EL (cell line): ENCODE measurements around the gene EPG5.
"Not testable (repeated sequence)": the region's sequence is repeated elsewhere in the genome, so short reads cannot be mapped to it uniquely, and the experiment has no call there.

Experiments
- DNase-seq: peaks from one replicate; pipeline ENCODE4 v3.0.0-alpha.2; 2016

EPG5 gene

DNA sequence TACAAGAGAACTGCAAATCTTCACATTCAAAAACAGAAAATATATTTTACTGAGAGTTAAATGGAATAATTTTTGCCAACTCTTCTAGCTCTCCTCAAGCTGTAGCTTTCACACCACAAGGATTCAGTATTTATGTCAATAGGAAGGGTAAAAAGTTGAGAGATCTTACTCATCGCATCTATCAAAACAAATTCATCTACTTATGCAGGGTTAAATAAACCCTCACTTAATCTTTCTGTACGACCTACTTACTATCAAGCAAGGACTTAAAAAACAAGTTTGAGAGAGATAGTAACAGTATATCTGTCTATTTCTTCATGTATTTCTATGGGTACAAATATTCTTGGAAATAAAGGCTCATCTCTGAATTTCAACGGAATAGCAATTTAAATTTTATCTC, 106.2 kb downstream of the EPG5 start:
- DNase-seq, result no peak

GRCh38 chr18:45860492-45860891, 106.6 kb downstream of the EPG5 start:
- no peak for DNase-seq

DNA sequence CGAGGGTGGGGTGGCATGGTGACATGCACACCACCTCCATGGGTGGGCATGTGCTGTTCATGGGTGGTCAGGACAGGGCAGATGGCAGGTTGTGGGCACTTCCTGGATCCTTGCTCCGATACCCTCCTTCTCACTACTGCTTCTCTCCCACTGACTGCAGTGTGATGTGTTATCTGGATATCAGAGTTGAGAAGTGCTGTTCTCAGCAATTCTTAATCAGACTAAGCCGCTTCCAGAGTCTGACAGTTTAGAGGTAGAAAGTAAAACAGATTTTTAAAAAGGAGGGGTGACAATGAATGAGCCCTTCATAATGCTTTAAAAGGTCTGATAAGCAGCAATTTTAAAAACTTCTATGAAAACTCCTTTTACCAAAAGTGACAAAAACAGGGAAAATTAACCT, 107.8 kb downstream of the EPG5 start:
- no peak for DNase-seq

DNA sequence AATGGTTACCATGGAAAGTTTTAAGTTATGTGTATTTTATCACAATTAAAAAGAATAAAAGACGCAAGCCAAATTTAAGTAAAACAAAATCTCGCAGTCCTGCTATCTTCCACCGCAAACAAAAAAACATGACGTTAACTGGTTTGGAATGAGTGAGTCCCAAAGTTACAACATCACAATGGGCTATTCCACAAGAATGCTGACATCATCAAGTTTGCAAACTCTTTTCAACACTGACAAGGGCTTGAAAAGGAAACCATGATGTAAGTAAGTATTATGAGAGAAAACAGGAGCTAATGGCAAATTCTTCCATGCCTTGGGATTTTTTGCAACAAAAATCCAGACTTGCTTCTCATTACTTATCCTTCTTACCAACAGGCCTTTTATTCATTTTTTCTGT, 110.6 kb downstream of the EPG5 start:
- peak; percentile 21 for DNase-seq

DNA sequence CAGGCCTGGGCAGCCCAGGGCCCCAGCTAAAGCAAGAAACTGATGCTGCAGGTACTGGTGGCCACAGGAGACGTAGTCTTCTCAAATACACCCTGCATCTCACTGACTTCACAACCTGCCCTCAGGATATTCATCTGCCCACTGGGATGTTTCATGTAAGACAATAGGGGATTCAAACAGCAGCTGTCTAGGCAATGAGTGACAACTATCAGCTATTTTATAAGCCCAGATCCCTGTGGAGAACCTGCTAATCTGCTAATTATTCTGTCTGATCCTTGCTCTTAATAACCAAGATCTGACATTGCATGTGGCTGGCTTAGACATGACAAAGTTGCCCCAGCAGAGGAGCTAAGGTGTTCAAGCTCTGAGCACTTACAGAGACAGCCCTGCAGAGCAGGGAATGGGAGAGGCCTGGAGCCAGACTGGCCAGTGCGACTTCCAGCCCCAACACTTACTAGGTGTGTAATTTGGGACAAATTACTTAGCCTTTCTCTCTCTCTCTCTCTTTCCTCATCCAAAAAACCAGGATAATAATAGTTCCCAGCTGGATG, 113.0 kb downstream of the EPG5 start:
- no peak for DNase-seq

- no peak for DNase-seq
Measured at GRCh38 chr18:45852631-45853030, 114.5 kb downstream of the EPG5 start.

GRCh38 chr18:45851161-45851925, 115.8 kb downstream of the EPG5 start:
- no peak for DNase-seq

DNA sequence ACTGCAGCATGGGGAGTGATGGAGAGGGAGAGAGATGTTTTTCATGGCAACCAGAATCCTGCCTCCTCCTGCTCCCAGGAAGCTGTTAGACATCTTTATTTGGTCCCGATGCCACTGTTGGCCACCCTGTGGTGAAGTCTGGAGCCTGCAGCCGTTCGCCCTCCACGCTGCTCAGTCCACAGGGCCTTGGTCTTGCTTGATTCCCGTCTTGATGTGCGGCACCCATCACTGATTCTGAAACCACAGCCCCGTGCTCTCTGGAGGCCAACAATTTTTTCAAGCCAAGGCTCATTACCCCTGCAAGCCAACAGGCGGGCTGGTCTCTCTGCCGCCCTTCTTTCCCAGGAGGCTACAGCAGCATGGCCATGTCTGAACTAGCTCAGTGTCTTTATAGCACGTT, 117.1 kb downstream of the EPG5 start:
- no peak for DNase-seq

GRCh38 chr18:45849529-45849928, 117.6 kb downstream of the EPG5 start:
- no peak for DNase-seq

GRCh38 chr18:45848643-45849042, 118.5 kb downstream of the EPG5 start:
- not testable (repeated sequence) for DNase-seq

- no peak for DNase-seq
Measured at GRCh38 chr18:45847119-45847518, 120.0 kb downstream of the EPG5 start.

DNA sequence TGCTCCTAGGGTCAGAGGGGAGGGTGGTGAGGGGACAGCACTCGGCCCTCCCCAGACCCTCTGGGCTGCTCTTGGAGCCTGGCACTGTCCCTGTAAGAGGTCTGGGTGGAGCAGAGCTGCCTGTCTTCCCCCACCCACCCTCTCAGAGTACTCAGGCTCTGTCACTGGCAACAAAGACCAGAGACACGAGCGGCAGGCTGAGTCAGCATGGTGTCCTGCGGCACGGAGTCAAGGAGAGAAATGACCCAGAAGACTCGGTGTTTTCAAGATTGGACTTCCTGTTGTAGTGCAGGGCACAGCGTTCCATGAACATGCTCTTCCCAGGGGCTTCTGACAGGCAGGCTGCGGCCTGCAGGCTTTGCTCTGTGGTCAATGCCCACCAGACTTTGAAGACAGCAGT, 121.7 kb downstream of the EPG5 start:
- no peak for DNase-seq

GRCh38 chr18:45844938-45845337, 122.2 kb downstream of the EPG5 start:
- DNase-seq, result no peak

DNA sequence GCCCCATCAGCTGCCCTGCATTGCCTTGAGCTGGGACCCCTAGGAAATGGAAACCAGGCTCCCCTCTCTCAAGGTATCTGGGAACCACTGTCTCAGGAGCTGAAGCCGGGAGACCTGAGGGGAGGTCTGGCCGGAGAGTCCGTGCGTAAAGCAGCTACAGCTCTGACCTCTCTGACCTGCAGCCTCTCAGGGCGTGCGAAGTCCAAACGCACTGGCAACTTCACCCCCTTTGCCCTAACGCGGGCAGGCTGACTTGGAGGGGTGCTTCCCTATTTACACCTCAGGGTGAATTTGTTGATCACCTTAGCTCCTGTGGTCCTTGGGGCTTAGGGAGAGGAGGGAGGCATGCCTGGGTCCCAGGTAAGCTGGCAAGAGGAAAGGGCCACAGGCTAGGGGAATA, 124.1 kb downstream of the EPG5 start:
- DNase-seq, result no peak

DNA sequence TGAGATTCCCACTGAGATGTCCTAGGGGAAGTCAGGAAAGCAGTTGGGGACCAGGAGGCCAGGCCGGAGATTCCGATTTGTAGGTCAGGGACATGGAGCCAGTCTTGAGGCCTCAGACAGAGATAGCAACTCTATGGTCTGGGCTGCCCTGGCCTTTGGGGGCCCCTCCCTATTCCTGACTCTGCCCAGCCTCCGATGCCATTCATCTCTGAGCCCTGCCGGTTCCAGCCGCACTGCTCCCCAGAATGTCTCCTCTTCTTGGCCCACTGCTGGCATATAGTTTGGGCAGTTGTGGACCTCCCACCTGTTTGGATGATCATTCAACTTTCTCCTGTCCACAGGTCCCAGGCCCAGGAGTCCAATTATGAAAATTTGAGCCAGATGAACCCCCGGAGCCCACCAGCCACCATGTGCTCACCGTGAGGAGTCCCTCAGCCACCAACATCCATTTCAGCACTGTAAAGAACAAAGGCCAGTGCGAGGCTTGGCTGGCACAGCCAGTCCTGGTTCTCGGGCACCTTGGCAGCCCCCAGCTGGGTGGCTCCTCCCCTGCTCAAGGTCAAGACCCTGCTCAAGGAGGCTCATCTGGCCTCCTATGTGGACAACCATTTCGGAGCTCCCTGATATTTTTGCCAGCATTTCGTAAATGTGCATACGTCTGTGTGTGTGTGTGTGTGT, 125.2 kb downstream of the EPG5 start:
- DNase-seq, result no peak

GRCh38 chr18:45841060-45841764, 125.9 kb downstream of the EPG5 start:
- DNase-seq, result no peak

DNA sequence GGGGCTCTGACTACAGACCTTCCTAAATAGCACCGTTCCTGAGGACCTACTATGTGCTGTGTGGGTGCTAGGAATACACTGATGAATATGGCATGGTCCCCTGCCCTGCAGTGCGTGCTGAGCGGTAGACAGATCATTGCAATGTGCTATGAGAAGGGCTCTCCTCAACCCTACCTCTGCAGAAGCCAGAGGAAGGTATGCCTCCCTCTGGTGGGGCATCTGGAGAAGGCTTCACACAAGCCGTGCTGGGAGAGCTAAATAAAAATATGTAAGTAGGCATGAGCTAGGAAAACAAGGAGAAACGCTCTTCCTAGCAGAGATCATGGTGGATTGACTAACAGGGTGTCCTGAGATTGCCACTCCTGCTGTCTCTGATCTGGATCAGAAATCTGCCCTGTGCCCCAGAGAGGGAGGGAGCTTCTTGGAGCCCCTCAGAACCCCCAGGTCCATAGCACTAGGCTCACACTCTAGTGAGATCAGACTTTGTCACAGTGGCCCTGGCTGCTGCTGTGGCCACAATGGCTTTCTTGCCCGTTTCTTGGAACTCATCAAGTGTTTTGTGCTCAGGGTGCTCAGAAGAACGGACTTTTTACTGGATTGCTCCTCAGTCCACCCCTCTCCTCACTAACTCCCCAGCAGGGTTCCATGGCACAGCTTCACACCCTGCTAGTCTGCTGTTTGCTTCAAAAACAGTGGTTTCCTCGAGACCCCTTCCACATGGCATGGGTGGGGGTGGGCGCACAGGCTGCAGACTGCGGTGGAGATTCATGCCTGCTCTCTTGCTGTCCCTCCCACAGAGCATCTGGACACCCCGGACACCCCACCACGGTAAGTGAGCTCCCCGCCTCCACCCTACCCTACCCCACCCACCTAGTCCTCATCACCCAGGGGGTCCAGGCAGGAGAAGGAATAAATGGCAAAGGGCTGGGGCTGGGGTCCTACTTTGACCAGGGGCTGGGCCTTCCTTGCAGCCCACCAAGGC, 127.4 kb downstream of the EPG5 start:
- peak; percentile 77 for DNase-seq

DNA sequence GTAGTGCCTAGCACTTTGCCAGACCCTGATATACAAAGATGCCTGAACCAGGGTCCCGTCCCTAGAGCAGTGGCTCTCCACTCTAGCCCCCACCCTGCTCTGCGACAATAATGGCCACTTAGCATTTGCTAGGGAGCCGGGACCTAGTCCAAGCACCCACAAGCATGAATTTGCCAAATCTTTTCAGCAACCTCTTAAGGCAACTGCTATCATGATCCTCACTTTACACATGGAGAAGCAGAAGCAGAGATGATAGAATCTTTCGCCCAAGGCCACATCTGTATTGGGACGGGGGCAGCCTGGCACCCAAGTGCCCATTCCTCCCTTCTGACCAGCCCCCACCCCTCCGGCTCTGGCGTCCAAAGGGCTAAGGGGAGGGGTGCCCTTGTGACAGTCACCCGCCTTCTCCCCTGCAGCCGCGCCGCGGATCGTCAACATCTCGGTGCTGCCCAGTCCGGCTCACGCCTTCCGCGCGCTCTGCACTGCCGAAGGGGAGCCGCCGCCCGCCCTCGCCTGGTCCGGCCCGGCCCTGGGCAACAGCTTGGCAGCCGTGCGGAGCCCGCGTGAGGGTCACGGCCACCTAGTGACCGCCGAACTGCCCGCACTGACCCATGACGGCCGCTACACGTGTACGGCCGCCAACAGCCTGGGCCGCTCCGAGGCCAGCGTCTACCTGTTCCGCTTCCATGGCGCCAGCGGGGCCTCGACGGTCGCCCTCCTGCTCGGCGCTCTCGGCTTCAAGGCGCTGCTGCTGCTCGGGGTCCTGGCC, 128.6 kb downstream of the EPG5 start:
- DNase-seq, result no peak

GRCh38 chr18:45837283-45838070, 129.7 kb downstream of the EPG5 start:
- peak; percentile 47 for DNase-seq
